Spleen (tissue), 7 donors: ENCODE measurements around the gene SHLD1.

Experiments used
- POLR2A ChIP-seq, 3 donors: fragments of 450-650 bp; IDR thresholded peaks; one replicate each; pipeline ENCODE4 v1.5.1; 2017; ENCODE audit warnings: antibody characterized with exemption in 3 of 3, mild to moderate bottlenecking in 1 of 3
- POLR2AphosphoS5 ChIP-seq, 3 donors: sonication (generic); formaldehyde crosslinking; IDR thresholded peaks; one replicate each; pipeline ENCODE4 v1.5.1; 2017; ENCODE audit warnings: antibody characterized with exemption in 3 of 3
- TF ChIP-seq, protein P1 (sequence below), 11 experiments: fragments of 200-600 bp in 7 of 11; fragments of 450-650 bp in 4 of 11; sonication (generic) in 4 of 11; IDR thresholded peaks in 8 of 11; conservative IDR thresholded peaks in 3 of 11; 1 replicate in 7 of 11; 2 replicates in 4 of 11; pipeline versions ENCODE4 v1.4.0 to v1.8.0; 2016 to 2021; ENCODE audit warnings: antibody characterized with exemption in 11 of 11, inconsistent platforms in 4 of 11, mild to moderate bottlenecking in 1 of 11
- donor health status: DM: no; HTN: no; CAD: no; lungs with moderate emphysema.
- donor health status: DM: no; HTN: no; CAD: no.
- donor health status: DM: no; HTN: no; CAD: no.

DNA sequence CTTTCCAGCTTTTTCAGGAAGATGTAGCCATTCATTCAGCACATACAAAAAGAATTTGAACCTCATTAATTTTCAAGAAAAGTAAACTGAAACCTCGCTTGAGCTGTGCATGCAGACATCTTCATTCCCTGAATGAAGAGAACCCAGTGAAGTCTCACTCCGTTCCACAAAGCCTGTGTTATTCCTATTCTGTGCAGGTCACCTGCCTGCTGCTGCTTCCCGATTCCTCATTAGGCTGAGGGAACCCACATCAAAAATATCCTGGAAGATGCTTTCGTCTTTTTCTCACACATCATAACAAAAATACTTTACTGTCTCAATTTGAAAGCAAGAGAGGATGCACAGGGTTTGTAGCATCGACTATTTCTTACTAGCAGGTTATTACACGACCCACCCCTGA is 160.0 kb downstream of the SHLD1 start:
- TF ChIP-seq, protein P1, sequence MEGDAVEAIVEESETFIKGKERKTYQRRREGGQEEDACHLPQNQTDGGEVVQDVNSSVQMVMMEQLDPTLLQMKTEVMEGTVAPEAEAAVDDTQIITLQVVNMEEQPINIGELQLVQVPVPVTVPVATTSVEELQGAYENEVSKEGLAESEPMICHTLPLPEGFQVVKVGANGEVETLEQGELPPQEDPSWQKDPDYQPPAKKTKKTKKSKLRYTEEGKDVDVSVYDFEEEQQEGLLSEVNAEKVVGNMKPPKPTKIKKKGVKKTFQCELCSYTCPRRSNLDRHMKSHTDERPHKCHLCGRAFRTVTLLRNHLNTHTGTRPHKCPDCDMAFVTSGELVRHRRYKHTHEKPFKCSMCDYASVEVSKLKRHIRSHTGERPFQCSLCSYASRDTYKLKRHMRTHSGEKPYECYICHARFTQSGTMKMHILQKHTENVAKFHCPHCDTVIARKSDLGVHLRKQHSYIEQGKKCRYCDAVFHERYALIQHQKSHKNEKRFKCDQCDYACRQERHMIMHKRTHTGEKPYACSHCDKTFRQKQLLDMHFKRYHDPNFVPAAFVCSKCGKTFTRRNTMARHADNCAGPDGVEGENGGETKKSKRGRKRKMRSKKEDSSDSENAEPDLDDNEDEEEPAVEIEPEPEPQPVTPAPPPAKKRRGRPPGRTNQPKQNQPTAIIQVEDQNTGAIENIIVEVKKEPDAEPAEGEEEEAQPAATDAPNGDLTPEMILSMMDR (IDR thresholded peaks at IDR 0.05 in 8 of 11, conservative IDR thresholded peaks at IDR 0.05 in 3 of 11): no peak
- TF ChIP-seq POLR2A (IDR thresholded peaks at IDR 0.05) (no peak), POLR2AphosphoS5 (IDR thresholded peaks at IDR 0.05) (no peak)
